WTC11 (cell line): ENCODE measurements around the gene RCN2.

Experiments used
- CTCF ChIP-seq: fragments of 200-600 bp; IDR thresholded peaks from 2 replicates; pipeline ENCODE4 v1.8.0; 2022; ENCODE audit warnings: antibody characterized with exemption
- E2F4 ChIP-seq: sonication (generic); formaldehyde crosslinking; IDR thresholded peaks from 2 replicates; pipeline ENCODE4 v1.8.1; 2022; ENCODE audit warnings: low read depth, mild to moderate bottlenecking, moderate library complexity, missing genetic modification reagents, borderline replicate concordance
- MAX ChIP-seq: sonication (generic); formaldehyde crosslinking; IDR thresholded peaks from 2 replicates; pipeline ENCODE4 v1.8.0; 2022; ENCODE audit warnings: mild to moderate bottlenecking, missing genetic modification reagents
- MYBL2 ChIP-seq: sonication (generic); formaldehyde crosslinking; IDR thresholded peaks from 2 replicates; pipeline ENCODE4 v1.8.1; 2023; ENCODE audit warnings: mild to moderate bottlenecking, moderate library complexity, missing genetic modification reagents
- PREB ChIP-seq: sonication (generic); formaldehyde crosslinking; IDR thresholded peaks from 2 replicates; pipeline ENCODE4 v1.8.1; 2022; ENCODE audit warnings: mild to moderate bottlenecking, missing genetic modification reagents, moderate library complexity, borderline replicate concordance
- TCF7 ChIP-seq: sonication (generic); formaldehyde crosslinking; IDR thresholded peaks from 2 replicates; pipeline ENCODE4 v1.8.0; 2022; ENCODE audit warnings: mild to moderate bottlenecking, low read depth, missing genetic modification reagents, moderate library complexity
- ZNF671 ChIP-seq: fragments of 250-450 bp; sonication (Bioruptor Pico); IDR thresholded peaks from 2 replicates; pipeline ENCODE4 v1.8.0; 2021; ENCODE audit warnings: mild to moderate bottlenecking

- no peak for TF ChIP-seq MAX (CRISPR knock-in tag)
- no peak for TF ChIP-seq E2F4
- no peak for TF ChIP-seq CTCF
- no peak for TF ChIP-seq ZNF671
- no peak for TF ChIP-seq PREB (CRISPR knock-in tag)
- no peak for TF ChIP-seq TCF7 (CRISPR knock-in tag)
- no peak for TF ChIP-seq MYBL2 (CRISPR knock-in tag)
Observed at GRCh38 chr15:76916369-76916768, 15.2 kb upstream of the RCN2 start.
